GM19452 (cell line): ENCODE data around the gene ZNF155.
"Not testable (repeated sequence)": the region's sequence is repeated elsewhere in the genome, so short reads cannot be mapped to it uniquely, and the experiment has no call there.

Experiments used
- ATAC-seq: cut with Tn5 transposase; IDR thresholded peaks from one replicate; pipeline ENCODE4 v1.9.1; 2021; ENCODE audit not compliant: unreplicated experiment

Gene ZNF155

GRCh38 chr19:43983912-43984686 lies at the start of gene ZNF155:
TSS of gene ZNF155 (plus strand) at chr19:43984188. CDS start at chr19:43988544, 4,356 bp downstream.
- ATAC-seq: peak; percentile 84

- peak; percentile 93 for ATAC-seq
These were observed 48.8 kb upstream of the ZNF155 start, which contains the start of gene ZNF45 for GRCh38 chr19:43934985-43935708. TSS of gene ZNF45 (minus strand) at chr19:43935282. CDS start at chr19:43922185, 13,097 bp downstream.

- ATAC-seq: no peak
These were observed 47.8 kb upstream of the ZNF155 start for GRCh38 chr19:43936188-43936587.

GRCh38 chr19:43939557-43940260 lies 44.3 kb upstream of the ZNF155 start:
- no peak for ATAC-seq

GRCh38 chr19:43940719-43941118 lies 43.3 kb upstream of the ZNF155 start:
- no peak for ATAC-seq

GRCh38 chr19:43941209-43941608 lies 42.8 kb upstream of the ZNF155 start:
- no peak for ATAC-seq

- not testable (repeated sequence) for ATAC-seq
These were observed 36.6 kb upstream of the ZNF155 start for GRCh38 chr19:43947412-43947811.

GRCh38 chr19:43949803-43950202 lies 34.2 kb upstream of the ZNF155 start:
- ATAC-seq: not testable (repeated sequence)

GRCh38 chr19:43950834-43951645 lies 32.9 kb upstream of the ZNF155 start, which contains the start of gene ZNF221:
TSS of gene ZNF221 (plus strand) at chr19:43951228. CDS start at chr19:43962727, 11,499 bp downstream.
- peak; percentile 92 for ATAC-seq

- no peak for ATAC-seq
These were observed 27.2 kb upstream of the ZNF155 start for GRCh38 chr19:43956827-43957226.

GRCh38 chr19:43957891-43958290 lies 26.1 kb upstream of the ZNF155 start:
- ATAC-seq: no peak

- no peak for ATAC-seq
These were observed 23.6 kb upstream of the ZNF155 start for GRCh38 chr19:43960411-43960810.

GRCh38 chr19:43966079-43966694 lies 17.8 kb upstream of the ZNF155 start:
- ATAC-seq: no peak

GRCh38 chr19:43976732-43977131 lies 7.3 kb upstream of the ZNF155 start:
- ATAC-seq: no peak

GRCh38 chr19:43983544-43983911 lies 460 bp upstream of the ZNF155 start:
- peak; percentile 27 for ATAC-seq

- ATAC-seq: no peak
These were observed 656 bp downstream of the ZNF155 start for GRCh38 chr19:43984687-43985000.

GRCh38 chr19:43997631-43998290 lies 13.8 kb downstream of the ZNF155 start:
- ATAC-seq: no peak

- no peak for ATAC-seq
These were observed 18.2 kb downstream of the ZNF155 start for GRCh38 chr19:44002212-44002565.

- ATAC-seq: peak; percentile 86
These were observed 18.8 kb downstream of the ZNF155 start, which contains the start of gene ZNF230 for GRCh38 chr19:44002566-44003460. TSS of gene ZNF230 (plus strand) at chr19:44002957. CDS start at chr19:44007079, 4,122 bp downstream.
